HepG2 (cell line): ENCODE measurements around the gene MEF2D. TPM values are rescaled to one million over a fixed set of nuclear protein-coding genes. Genes with fewer than 3 reads are reported as not detected.

Source experiments
- ATAC-seq: fragments of 200-7000 bp; cut with Tn5 transposase; 3 replicates; pipeline ENCODE4 v1.9.1; 2020; ENCODE audit warnings: mild to moderate bottlenecking, moderate library complexity
- BruUV-seq: library from RNA; stranded (reverse); fragments of 400-500 nt; replicated peaks from 2 replicates; lab custom pipeline; 2021; lab: Mats Ljungman, UMichigan
- CTCF ChIA-PET: fragments of 300-600 bp; formaldehyde crosslinking; extraction: SDS; loops from one replicate; lab custom pipeline; 2021; ENCODE audit warnings: low total read pairs, inconsistent platforms, low intra/inter-chr PET ratio; lab: Yijun Ruan, JAX
- POLR2A ChIA-PET: fragments of 350-600 bp; sonication (Branson Sonifier 250); formaldehyde crosslinking; loops from one replicate; lab custom pipeline; 2020; ENCODE audit warnings: antibody characterized with exemption, inconsistent platforms; lab: Yijun Ruan, JAX
- DNase-seq: peaks from one replicate; pipeline ENCODE4 v3.0.0-alpha.2; 2015; ENCODE audit warnings: low spot score
- FAIRE-seq: peaks from 3 replicates; lab custom pipeline; 2011; peaks lifted over from hg19 to GRCh38; lab: Jason Lieb, UNC
- H2AFZ ChIP-seq: one replicate; pipeline ENCODE4 v1.6.1; 2011; ENCODE audit warnings: low read length, inconsistent platforms
- H3K27ac ChIP-seq: fragments of 300-600 bp; 3 replicates; pipeline ENCODE4 v1.8.0; 2011; ENCODE audit warnings: mixed run types, mild to moderate bottlenecking, mixed read lengths, low read length, inconsistent platforms; ENCODE audit not compliant: insufficient read depth; ENCODE audit errors: extremely low read length
- H3K27me3 ChIP-seq, 2 experiments: fragments of 200-600 bp in 1 of 2; 2 replicates in 1 of 2; 3 replicates in 1 of 2; pipeline versions ENCODE4 v1.6.0 to v1.8.0; 2011; ENCODE audit warnings: low read length in 2 of 2, mild to moderate bottlenecking in 2 of 2, moderate library complexity in 2 of 2, inconsistent platforms in 1 of 2; ENCODE audit not compliant: insufficient read depth in 2 of 2, control insufficient read depth in 1 of 2
- H3K36me3 ChIP-seq, 2 experiments: fragments of 200-600 bp in 1 of 2; replicated peaks in 1 of 2; 2 replicates in 1 of 2; 3 replicates in 1 of 2; pipeline versions ENCODE4 v1.5.1 to v1.8.0; 2011; ENCODE audit warnings: low read length in 2 of 2, inconsistent platforms in 1 of 2; ENCODE audit not compliant: insufficient read depth in 2 of 2, control insufficient read depth in 1 of 2
- H3K4me1 ChIP-seq: 2 replicates; pipeline ENCODE4 v1.5.1; 2012; ENCODE audit warnings: low read length, inconsistent platforms; ENCODE audit not compliant: insufficient read depth
- H3K4me2 ChIP-seq: 2 replicates; pipeline ENCODE4 v1.6.0; 2011; ENCODE audit warnings: low read depth, low read length, inconsistent platforms
- H3K4me3 ChIP-seq, 3 experiments: fragments of 200-600 bp in 1 of 3; sonication (generic), shearing (Covaris generic) in 1 of 3; replicated peaks in 1 of 3; 2 replicates each; pipeline ENCODE4 v1.5.1; 2011 to 2016; ENCODE audit warnings: low read length in 3 of 3, inconsistent platforms in 2 of 3, low read depth in 2 of 3, mild to moderate bottlenecking in 2 of 3, control low read depth in 1 of 3, mixed read lengths in 1 of 3; ENCODE audit not compliant: insufficient read depth in 1 of 3
- H3K79me2 ChIP-seq: one replicate; pipeline ENCODE4 v1.6.1; 2011; ENCODE audit warnings: low read length, inconsistent platforms; ENCODE audit not compliant: insufficient read depth
- H3K9ac ChIP-seq: 2 replicates; pipeline ENCODE4 v1.6.0; 2011; ENCODE audit warnings: mild to moderate bottlenecking, low read depth, low read length, inconsistent platforms; ENCODE audit not compliant: insufficient read depth
- H3K9me3 ChIP-seq: 2 replicates; pipeline ENCODE4 v1.5.1; 2012; ENCODE audit warnings: mild to moderate bottlenecking, low read length
- H4K20me1 ChIP-seq: 2 replicates; pipeline ENCODE4 v1.6.0; 2011; ENCODE audit warnings: inconsistent platforms, mild to moderate bottlenecking, low read length, moderate library complexity; ENCODE audit not compliant: insufficient read depth
- CHD2 ChIP-seq: IDR thresholded peaks from 2 replicates; pipeline ENCODE4 v1.6.1; 2011; ENCODE audit warnings: low read depth, low read length, improper control_type of control experiment
- FOXM1 ChIP-seq: sonication (generic); formaldehyde crosslinking; IDR thresholded peaks from 2 replicates; pipeline ENCODE4 v1.5.0; 2020; ENCODE audit warnings: missing genetic modification reagents
- GABPA ChIP-seq, 2 experiments: IDR thresholded peaks; 2 replicates each; pipeline ENCODE4 v1.6.1; 2011 to 2016; ENCODE audit warnings: low read depth in 2 of 2, low read length in 1 of 2, missing biosample characterization in 1 of 2, missing genetic modification characterization in 1 of 2
- HNF4G ChIP-seq, 2 experiments: sonication (generic) in 1 of 2; formaldehyde crosslinking in 1 of 2; IDR thresholded peaks; 2 replicates each; pipeline versions ENCODE4 v1.4.0 to v1.6.1; 2011 to 2020; ENCODE audit warnings: borderline replicate concordance in 2 of 2, low read depth in 2 of 2, mild to moderate bottlenecking in 2 of 2, low read length in 1 of 2, missing genetic modification reagents in 1 of 2, moderate library complexity in 1 of 2
- IRF2 ChIP-seq: IDR thresholded peaks from 2 replicates; pipeline ENCODE4 v1.6.1; 2018; ENCODE audit warnings: missing genetic modification reagents, missing compliant biosample characterization
- KMT2A ChIP-seq: sonication (generic); formaldehyde crosslinking; IDR thresholded peaks from 2 replicates; pipeline ENCODE4 v1.4.0; 2020; ENCODE audit warnings: missing genetic modification reagents
- MAFG ChIP-seq: sonication (generic); formaldehyde crosslinking; IDR thresholded peaks from 2 replicates; pipeline ENCODE4 v1.5.1; 2020; ENCODE audit warnings: mild to moderate bottlenecking, missing genetic modification reagents
- NCOA2 ChIP-seq: sonication (generic); formaldehyde crosslinking; IDR thresholded peaks from 2 replicates; pipeline ENCODE4 v1.8.0; 2022; ENCODE audit warnings: inconsistent platforms
- PLRG1 ChIP-seq: fragments of 450-650 bp; conservative IDR thresholded peaks from 2 replicates; pipeline ENCODE4 v1.6.1; 2016
- POLR2A ChIP-seq, 2 experiments: IDR thresholded peaks; 2 replicates each; pipeline ENCODE4 v1.6.1; 2011; ENCODE audit warnings: low read depth in 2 of 2, low read length in 2 of 2, mild to moderate bottlenecking in 1 of 2, moderate library complexity in 1 of 2; ENCODE audit not compliant: insufficient read depth in 1 of 2
- RELA ChIP-seq: sonication (generic); formaldehyde crosslinking; IDR thresholded peaks from 2 replicates; pipeline ENCODE4 v1.4.0; 2020; ENCODE audit warnings: missing genetic modification reagents
- SAFB2 ChIP-seq: sonication (generic); formaldehyde crosslinking; IDR thresholded peaks from 2 replicates; pipeline ENCODE4 v1.5.1; 2020; ENCODE audit warnings: missing genetic modification reagents, low read depth, mild to moderate bottlenecking, borderline replicate concordance
- SNAPC5 ChIP-seq: sonication (generic); formaldehyde crosslinking; IDR thresholded peaks from 2 replicates; pipeline ENCODE4 v1.8.1; 2023; ENCODE audit warnings: mild to moderate bottlenecking, missing genetic modification reagents, borderline replicate concordance
- SP5 ChIP-seq: IDR thresholded peaks from 2 replicates; pipeline ENCODE4 v1.6.1; 2016; ENCODE audit warnings: low read depth, borderline replicate concordance
- ZNF879 ChIP-seq: sonication (generic); formaldehyde crosslinking; IDR thresholded peaks from 2 replicates; pipeline ENCODE4 v1.8.1; 2023; ENCODE audit warnings: missing genetic modification reagents
- WGBS: methylation state at CpG from one replicate; pipeline ENCODE4 v1.1.6; 2017; ENCODE audit warnings: low lambda C conversion rate; 5-methylcytosine and 5-hydroxymethylcytosine counted together
- in situ Hi-C: cut with HindIII; loops from 2 replicates; pipeline ENCODE4 v1.10.0; 2017; ENCODE audit warnings: low pct_unique_long_range_greater_than_20kb; ENCODE audit not compliant: extremely low pct_ligation_motif_present
- intact Hi-C: fragments of 100-400 bp; cut with micrococcal nuclease; formaldehyde crosslinking; loops from one replicate; pipeline ENCODE4 v1.10.0; 2022; ENCODE audit not compliant: unreplicated experiment
- polyA plus RNA-seq, 8 experiments: library from polyadenylated mRNA; depleted of rRNA in 3 of 8; stranded (reverse) in 7 of 8; unstranded in 1 of 8; fragments of >200 nt; fragmentation: Illumina TruSeq in 4 of 8; extraction: Trizol in 4 of 8; gene quantifications; 2 replicates each; pipeline versions ENCODE4 v1.2.1 to v1.2.3, GENCODE V29; 2011 to 2016; ENCODE audit warnings: low read depth in 4 of 8, missing spikeins in 1 of 8, mixed read lengths in 1 of 8; ENCODE audit not compliant: insufficient read depth in 1 of 8
- total RNA-seq, 5 experiments: library from RNA; depleted of rRNA; stranded (reverse); fragments of >200 nt; fragmentation: Illumina TruSeq; extraction: Trizol; gene quantifications; 2 replicates each; pipeline ENCODE4 v1.2.3, GENCODE V29; 2016; ENCODE audit warnings: low read depth in 1 of 5

MEF2D gene
- total and polyA plus RNA-seq, 2 of the 13 experiments (the other 11 are each of a cell fraction or from before 2014, with no cell fraction given): 1.6 to 3.9 TPM

GRCh38 chr1:156547434-156547833 lies 46.9 kb upstream of the MEF2D start:
- H3K27me3 ChIP-seq: no peaks in the 10 kb centered on the region
- in situ Hi-C loops: no loop called here
- H3K36me3 ChIP-seq: peaks cover 4 to 29% of the 10 kb centered on the region in 2 experiments; a peak in 4 of 5 replicates
- H3K4me1 ChIP-seq: peaks cover 15% of the 10 kb centered on the region
- H3K27ac ChIP-seq: no peak overlapping the region
- no peaks in the 10 kb centered on the region for H4K20me1 ChIP-seq
- H3K9ac ChIP-seq: no peak overlapping the region
- no peaks in the 10 kb centered on the region for H3K79me2 ChIP-seq
- intact Hi-C loops: no loop called here
- H3K4me2 ChIP-seq: no peak overlapping the region
- H3K4me3 ChIP-seq: no peak overlapping the region
- no peak overlapping the region for H2AFZ ChIP-seq
- no TSS peak for BruUV-seq
- H3K9me3 ChIP-seq: no peaks in the 10 kb centered on the region
- WGBS: 97% methylated on average over 4 of the region's 4 CpGs
- TF ChIP-seq FOXM1 (CRISPR knock-in tag): no peak
- TF ChIP-seq RELA (CRISPR knock-in tag): no peak
- TF ChIP-seq POLR2A (IDR thresholded peaks at IDR 0.05; ENCODE audit: insufficient read depth in 1 of 2, low read depth in 2 of 2, low read length in 2 of 2): no peak
- TF ChIP-seq ZNF879 (CRISPR knock-in tag): no peak
- no peak for TF ChIP-seq NCOA2 (CRISPR knock-in tag)
- no peak for TF ChIP-seq SAFB2 (CRISPR knock-in tag)
- TF ChIP-seq MAFG (CRISPR knock-in tag): no peak
- TF ChIP-seq GABPA (IDR thresholded peaks at IDR 0.05; ENCODE audit: low read depth, low read length): no peak
- no peak for TF ChIP-seq GABPA (CRISPR knock-in tag; IDR thresholded peaks at IDR 0.05; ENCODE audit: low read depth)
- TF ChIP-seq HNF4G (IDR thresholded peaks at IDR 0.05; ENCODE audit: borderline replicate concordance, low read depth, low read length): no peak
- TF ChIP-seq HNF4G (CRISPR knock-in tag; IDR thresholded peaks at IDR 0.05; ENCODE audit: borderline replicate concordance, low read depth): no peak
- TF ChIP-seq SP5 (CRISPR knock-in tag): no peak
- ATAC-seq (no peak), FAIRE-seq (no peak), DNase-seq (no peak)
- CTCF ChIA-PET: no interaction called here
- POLR2A ChIA-PET: no interaction called here

DNA sequence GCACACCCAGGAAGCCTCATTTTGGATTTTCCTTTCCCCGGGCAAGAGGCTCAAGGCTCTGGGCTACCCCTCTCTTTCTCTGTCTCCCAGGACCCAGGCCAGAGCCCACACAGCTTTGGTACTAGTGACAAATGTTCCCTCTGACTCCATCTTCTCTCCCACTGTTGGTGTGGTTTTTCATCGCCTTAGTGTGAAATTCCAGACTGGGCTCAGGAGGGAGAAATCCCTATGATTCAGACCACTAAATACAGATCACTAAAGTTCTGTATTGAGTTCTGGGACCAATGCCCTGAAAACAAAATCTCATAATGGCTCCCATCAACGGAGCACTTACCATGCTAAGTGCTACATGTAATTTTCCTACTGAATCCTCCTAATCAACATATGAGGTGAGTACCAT lies 45.7 kb upstream of the MEF2D start:
- intact Hi-C loops: no loop called here
- POLR2A ChIA-PET: no interaction called here
- Histone ChIP-seq H3K79me2 (no peaks in the 10 kb centered on the region), H3K27ac (no peak overlapping the region), H3K4me2 (no peak overlapping the region), H3K27me3 (no peaks in the 10 kb centered on the region), H3K4me3 (no peak overlapping the region), H3K36me3 (peaks cover 6 to 22% of the 10 kb centered on the region in 2 experiments; a peak in 4 of 5 replicates), H2AFZ (no peak overlapping the region), H3K9ac (no peak overlapping the region), H3K4me1 (peaks cover 4% of the 10 kb centered on the region), H4K20me1 (no peaks in the 10 kb centered on the region), H3K9me3 (no peaks in the 10 kb centered on the region)
- in situ Hi-C loops: no loop called here
- no peak for FAIRE-seq
- BruUV-seq: no TSS peak
- WGBS: 97% methylated on average over 3 of the region's 3 CpGs
- no peak for ATAC-seq
- no peak for TF ChIP-seq KMT2A
- TF ChIP-seq SNAPC5: no peak
- TF ChIP-seq CHD2: no peak
- TF ChIP-seq PLRG1: no peak
- no peak for TF ChIP-seq IRF2
- DNase-seq: no peak
- CTCF ChIA-PET: no interaction called here
